Stimulated activated CD4-positive, alpha-beta T cell treated with anti-CD3 and anti-CD28 coated beads, Interleukin-1b, Interleukin-23, amount 100 ng/mL, for 24 hours (primary cell): Measurements from ENCODE around the gene GLP1R.

Source experiments
- DNase-seq, 4 experiments: peaks; one replicate each; pipeline ENCODE4 v3.0.0-alpha.2; 2020; ENCODE audit warnings: low read depth in 4 of 4, low spot score in 1 of 4

GLP1R gene

GRCh38 chr6:39085129-39085797, 36.7 kb downstream of the GLP1R start:
- DNase-seq: no peak

DNA sequence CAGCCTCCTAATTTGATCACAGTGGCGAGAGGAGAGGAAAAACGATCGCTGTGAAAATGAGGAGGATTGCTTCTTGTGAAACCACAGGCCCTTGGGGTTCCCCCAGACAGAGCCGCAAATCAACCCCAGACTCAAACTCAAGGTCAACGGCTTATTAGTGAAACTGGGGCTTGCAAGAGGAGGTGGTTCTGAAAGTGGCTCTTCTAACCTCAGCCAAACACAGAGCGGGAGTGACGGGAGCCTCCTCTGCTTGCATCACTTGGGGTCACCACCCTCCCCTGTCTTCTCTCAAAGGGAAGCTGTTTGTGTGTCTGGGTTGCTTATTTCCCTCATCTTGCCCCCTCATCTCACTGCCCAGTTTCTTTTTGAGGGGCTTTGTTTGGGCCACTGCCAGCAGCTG, 37.7 kb downstream of the GLP1R start:
- no peak for DNase-seq

DNA sequence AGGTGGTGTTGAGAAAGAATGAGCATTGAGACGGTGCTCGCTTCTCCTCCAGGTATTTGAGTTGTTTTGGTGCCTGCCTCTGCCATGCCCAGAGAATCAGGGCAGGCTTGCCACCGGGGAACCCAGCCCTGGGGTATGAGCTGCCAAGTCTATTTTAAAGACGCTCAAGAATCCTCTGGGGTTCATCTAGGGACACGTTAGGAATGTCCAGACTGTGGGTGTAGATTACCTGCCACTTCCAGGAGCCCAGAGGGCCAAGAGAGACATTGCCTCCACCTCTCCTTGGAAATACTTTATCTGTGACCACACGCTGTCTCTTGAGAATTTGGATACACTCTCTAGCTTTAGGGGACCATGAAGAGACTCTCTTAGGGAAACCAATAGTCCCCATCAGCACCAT, 38.1 kb downstream of the GLP1R start:
- DNase-seq: no peak

DNA sequence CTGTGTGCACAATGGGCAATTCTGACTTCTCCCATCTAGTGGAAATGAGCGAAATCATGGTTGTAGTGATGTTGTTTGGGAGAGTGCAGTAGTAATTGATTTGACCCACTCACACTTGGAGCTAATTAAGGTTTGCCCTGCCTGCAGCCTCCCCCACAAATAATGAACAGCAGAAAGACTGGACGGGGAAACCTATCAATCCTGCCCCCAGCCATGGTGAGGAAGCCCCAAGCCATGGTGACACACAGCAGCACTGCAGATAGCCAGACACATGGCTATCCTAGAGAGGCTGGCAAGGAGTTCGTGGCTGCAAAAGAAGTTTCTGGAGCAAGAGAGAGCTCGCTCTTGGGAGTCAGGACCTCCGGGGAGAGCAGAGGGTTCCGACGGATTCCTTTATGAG, 38.6 kb downstream of the GLP1R start:
- DNase-seq: no peak

- no peak for DNase-seq
Observed at GRCh38 chr6:39088331-39088730, 39.8 kb downstream of the GLP1R start.

DNA sequence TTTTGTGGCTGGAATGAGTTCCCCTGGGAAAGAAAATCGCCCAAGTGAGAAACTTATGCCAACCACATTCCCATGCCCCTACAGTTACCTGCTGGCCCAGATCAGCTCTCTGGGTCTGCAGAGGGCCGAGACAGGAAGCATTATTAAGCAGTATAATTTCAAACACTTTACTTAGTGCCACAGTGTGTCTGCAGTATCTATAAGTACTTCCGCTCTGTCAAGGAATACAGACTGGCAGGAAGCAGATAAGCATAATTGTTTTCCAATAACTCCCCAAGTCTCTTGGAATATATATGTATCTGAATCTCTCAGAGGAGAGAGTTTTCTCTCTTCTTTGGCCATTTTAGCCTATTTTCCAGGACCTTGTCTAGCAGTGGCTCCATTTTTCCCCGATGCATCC, 41.5 kb downstream of the GLP1R start:
- DNase-seq: no peak

GRCh38 chr6:39091220-39091619, 42.6 kb downstream of the GLP1R start:
- no peak for DNase-seq

GRCh38 chr6:39092124-39092523, 43.5 kb downstream of the GLP1R start:
- no peak for DNase-seq

DNA sequence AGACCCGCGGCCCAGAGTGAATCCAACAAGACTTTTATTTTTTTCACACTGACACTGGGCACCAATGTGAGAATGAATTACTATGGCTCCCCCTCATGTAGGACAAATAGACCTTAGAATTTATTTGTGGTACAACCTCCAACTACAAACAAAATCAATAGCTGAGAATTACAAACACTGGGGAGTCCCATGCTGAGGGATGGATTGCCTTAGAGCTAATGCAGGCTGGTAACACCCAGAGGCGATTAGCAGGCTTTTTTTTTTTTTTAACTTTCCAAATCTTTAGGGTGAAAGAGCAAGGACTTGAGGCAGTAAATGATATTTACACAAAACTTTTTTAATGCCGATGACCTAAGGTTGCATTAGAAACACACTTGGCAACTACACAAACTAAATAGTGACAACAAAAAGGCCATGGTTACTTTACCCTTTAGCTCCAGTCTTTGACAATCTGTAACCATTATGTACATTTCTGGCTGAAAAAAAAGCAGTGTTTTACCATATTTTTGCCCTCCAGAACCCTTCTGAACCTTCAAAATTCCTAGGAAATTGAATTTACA, 44.6 kb downstream of the GLP1R start:
- DNase-seq: no peak

- DNase-seq: no peak
Observed at GRCh38 chr6:39095578-39095977, 47.0 kb downstream of the GLP1R start.

GRCh38 chr6:39100358-39100757, 51.8 kb downstream of the GLP1R start:
- no peak for DNase-seq

DNA sequence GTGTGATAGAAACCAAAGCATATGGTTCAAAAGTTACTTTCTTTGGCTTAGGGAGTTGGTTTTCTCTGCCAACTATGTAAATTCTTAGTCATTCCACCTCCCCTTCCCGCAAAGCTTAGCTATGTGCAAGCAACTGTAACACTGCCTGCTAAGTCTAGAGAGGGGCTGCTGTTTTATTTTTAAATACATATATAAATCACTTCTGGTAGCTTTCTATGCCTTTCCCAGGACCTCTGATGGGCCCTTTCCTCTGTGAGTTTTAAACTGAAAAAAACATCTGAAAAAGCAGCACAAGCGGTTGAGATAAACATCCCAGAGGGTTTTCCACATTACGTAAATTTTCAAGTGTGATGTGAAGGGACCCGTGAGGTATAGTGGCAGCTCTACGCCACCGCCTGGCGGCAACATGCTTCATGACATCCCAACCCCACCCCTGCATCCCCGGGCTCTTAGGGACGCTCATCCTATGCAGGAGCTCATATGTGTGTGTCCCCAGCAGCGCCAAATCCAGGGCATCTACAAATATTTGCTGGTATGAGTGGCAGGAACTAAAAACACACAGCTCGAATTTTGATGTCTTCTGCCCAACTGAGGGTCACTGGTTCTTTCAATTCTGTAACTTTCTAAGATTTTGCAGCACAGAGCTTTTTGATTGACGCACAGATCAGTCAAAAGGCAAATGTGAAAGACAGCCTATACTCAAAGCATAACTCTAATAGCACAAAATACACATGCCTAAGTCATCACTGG, 53.7 kb downstream of the GLP1R start:
- DNase-seq: no peak

DNA sequence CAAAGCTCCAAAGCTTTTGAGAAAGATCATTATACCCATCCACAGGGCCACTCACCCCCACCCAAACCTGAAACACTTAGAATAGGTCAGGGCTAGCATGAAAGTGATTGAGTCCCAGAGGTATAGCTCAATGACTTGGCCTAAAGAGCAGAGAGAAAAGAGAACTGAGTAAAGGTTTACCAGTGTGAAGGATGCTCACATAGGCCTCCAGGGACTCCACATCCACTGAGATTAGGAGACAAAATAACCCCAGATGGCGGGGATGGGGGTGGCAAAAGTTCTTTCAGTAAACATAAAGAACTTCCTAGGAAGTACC, 54.2 kb downstream of the GLP1R start:
- DNase-seq: no peak

DNA sequence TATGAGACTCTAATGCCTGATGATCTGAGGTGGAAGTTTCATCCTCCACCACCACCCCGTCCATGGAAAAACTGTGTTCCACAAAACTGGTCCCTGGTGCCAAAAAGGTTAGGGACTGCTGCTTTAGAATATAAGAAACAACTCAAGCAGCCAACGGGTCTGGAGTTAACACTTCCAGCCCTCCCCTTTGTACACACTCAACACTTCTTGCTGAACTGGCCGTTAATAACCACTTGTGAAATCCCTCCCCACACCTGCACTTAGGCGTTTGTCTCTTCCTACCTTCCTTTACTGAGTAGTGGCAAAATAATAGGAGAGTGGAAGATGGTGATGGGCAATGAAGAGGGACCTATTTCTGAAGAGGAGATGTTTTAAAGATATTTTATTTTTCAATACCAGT, 55.9 kb downstream of the GLP1R start:
- no peak for DNase-seq

- no peak for DNase-seq
Observed at GRCh38 chr6:39107034-39107433, 58.5 kb downstream of the GLP1R start.

DNA sequence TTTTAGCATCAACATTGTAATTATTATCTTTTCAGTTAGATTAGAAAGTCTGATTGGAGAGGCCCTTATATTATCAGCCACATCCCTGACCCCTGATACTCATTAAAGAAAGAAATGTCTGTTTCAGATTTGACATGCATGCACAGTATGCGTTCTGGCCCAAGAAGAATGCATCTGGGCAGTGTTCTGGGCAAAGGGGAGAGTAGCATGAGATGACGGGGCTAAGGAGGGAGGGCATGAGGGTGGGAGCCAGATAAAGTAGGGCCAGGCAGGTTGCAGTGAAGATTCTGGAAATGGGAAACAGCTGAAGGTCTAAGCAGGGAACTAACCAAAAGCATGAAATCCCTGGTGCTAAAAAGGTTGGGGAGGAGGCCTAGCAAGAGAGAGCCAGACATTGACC, 59.1 kb downstream of the GLP1R start:
- no peak for DNase-seq

DNA sequence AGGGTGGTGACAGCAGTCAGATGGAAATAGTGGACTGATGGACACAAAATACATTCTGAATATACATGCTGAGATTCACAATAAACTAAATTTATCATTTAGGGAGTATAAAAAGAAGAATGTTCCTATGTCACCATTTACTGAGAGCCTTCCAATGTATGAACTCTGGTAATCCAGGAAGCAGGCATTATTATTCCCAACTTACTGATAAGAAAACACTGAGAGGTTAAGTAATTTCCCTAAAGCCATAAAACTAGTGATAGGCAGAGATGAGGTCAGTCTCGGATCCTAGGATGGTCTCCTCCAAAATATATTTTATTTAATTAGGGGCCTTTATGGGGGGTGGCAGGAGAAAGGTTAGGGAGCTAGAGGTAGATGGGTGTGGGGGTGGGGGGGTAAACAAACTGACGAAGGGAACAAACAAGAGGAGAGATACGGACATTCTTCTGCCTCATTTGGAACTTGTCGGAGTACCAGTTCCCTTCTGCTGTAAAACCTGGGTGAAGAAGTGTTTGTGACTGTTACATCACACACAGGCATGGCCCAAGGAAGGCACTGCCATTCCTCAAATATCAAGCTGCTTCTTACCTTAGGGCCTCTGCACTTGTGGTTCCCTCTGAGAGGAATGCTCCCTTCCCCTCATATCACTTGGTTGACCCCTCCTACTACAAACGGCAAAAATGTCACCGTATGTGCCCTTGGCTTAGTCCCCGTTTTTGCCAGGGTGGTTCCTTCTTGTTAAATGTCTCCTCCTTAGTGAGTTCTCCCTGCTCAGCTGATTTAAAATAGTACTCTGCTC, 59.7 kb downstream of the GLP1R start:
- DNase-seq: no peak

DNA sequence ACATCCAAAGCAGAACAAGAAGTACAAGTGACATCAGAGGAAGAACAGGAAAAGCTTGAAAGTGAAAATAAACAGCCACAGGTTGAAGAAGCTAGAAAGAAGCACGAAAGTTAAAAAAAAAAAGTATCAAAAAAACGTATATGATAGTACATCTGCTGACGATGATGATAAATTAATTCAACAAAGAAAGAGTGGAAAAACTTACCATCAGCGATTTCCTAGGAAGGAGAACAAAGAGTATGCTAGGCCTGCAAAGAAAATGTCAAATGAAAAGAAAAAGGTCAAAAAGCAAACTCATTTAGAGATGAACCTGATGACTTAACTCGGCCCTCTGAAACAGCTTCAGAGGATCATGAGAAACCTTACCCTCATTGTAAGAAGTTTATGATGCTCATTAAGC, 62.7 kb downstream of the GLP1R start:
- DNase-seq: no peak

DNA sequence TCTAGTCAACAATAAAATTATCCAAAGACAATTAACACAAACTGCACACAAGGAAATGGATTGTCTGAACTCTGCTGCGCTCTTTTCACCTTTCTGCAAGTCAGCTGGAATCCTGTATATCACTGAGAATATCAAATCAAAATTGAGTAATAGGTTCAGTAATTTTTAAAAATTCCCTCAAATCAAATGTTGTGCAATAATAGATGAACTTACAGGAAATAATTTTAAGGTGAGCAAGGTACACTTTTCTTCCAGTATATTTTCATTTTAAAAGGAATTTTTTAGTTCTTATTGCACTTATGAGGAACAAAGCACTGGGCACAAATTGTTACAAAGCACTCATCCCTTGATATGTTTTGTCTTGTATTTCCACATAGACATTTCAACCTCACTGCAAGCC, 65.2 kb downstream of the GLP1R start:
- DNase-seq: no peak

DNA sequence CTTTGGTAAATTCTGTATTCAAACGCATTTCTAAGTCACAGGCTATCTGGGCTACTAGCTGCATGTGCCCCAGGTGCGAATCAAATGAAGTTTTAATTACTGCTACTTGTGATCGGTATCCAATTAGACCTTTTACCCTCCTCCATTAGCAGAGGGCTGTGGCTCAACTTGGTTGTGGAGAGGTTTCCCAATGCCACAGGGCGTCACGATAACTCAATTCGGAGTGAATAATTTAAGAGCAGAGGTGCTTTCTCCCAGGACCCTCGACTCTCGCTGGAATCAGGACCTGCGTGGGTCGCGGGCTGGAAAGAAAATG, 65.8 kb downstream of the GLP1R start:
- no peak for DNase-seq

- DNase-seq: peak; percentile 81 to 91 (median 88)
Observed at GRCh38 chr6:39114704-39115599, 66.4 kb downstream of the GLP1R start, which contains the start of gene SAYSD1. SAYSD1 (minus strand) TSS chr6:39115186; CDS start chr6:39115089, 97 bp downstream.
